Measurements from ENCODE around the gene PRELP. TPM values are rescaled to one million over a fixed set of nuclear protein-coding genes. Genes with fewer than 3 reads are reported as not detected.
"Not testable (repeated sequence)": the region's sequence is repeated elsewhere in the genome, so short reads cannot be mapped to it uniquely, and the experiment has no call there.

PRELP gene
- total RNA-seq, 1 experiment from 2014 or later: not detected

DNA sequence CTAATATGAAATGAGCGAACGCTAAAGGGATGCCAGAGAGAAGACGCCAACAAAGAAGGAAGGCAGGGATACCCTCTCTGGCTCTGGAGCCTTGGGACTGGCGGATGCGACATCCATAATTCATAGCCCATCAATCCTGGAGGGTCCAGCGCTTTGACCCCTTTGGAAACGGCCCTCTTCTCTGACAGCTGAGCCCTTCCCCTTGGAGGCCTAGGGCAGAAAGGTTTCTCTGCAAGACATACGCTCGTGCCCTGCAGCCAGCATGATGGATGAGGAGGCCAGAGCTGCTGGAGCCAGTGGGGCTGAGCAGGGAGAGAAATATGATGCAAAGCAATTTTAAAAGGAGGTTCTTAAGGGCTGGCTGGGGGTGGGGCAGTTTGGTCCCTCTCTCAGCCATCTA, 40.6 kb downstream of the PRELP start:
- in situ Hi-C loops (cut with HindIII; ENCODE audit: low pct_unique_long_range_greater_than_20kb, low sequenced_read_pairs): no loop called here
- no peak for DNase-seq (ENCODE audit: low read depth)

- no peak for DNase-seq (ENCODE audit: low read depth)
- in situ Hi-C loops (cut with HindIII; ENCODE audit: low pct_unique_long_range_greater_than_20kb, low sequenced_read_pairs): no loop called here
Measured at GRCh38 chr1:203516906-203517305, 41.3 kb downstream of the PRELP start.

DNA sequence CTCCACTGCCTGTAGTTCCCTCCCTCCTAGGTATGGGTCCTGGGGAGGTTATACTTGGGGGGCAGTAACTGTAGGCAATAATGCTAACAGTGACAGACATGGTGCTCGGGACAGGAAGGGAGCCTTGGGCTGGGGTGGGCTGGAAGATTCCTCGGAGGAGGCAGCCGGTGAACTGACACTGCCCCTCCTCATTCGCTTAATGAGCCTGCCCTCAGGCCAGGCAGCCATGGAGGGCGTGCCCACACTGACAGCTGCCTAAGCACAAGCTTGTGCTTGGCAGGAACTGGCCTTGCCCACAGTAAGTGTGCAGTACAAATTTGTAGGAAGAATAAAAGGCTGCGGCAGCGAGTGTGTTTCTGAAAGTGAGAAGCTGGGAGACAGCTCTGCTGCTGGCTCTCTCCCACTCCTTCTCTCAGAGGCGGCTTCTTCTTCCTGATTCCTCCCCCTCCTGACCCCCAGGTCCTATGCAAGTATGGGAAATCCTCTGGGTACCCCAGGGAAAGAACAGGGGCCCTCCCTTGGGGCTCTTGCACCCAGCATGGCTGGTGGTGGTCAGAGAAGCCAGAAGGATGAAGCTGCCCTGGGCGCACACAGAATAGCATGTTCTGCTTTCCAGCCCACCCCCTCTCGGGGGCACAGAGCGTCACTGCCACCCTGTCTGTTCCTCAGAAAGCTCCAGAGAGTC, 42.0 kb downstream of the PRELP start:
- in situ Hi-C loops (cut with HindIII; ENCODE audit: low pct_unique_long_range_greater_than_20kb, low sequenced_read_pairs): no loop called here
- DNase-seq (ENCODE audit: low read depth): no peak

- in situ Hi-C loops (cut with HindIII; ENCODE audit: low pct_unique_long_range_greater_than_20kb, low sequenced_read_pairs); DNase-seq (ENCODE audit: low read depth): not testable (repeated sequence)
Measured at GRCh38 chr1:203518139-203518538, 42.5 kb downstream of the PRELP start.

DNA sequence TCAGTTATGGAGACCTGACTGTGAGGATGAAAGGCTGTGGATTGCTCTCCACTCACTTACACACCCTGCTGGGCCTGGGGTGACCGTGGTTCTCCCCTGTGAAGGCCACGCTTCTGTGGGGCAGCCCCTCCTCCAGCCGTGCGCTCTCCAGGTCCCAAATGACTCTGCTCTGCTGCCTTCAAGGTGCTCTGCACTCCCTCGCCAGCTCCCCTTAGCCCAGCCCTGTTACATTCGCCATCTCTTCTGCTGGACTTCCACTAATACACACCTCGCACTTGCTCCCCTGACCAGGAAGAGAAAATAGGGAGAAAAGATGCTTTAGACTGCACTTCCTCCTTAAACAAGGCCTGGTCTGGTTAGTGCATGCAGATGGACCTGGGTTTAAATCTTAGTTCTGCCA, 42.9 kb downstream of the PRELP start:
- no peak for DNase-seq (ENCODE audit: low read depth)
- in situ Hi-C loops (cut with HindIII; ENCODE audit: low pct_unique_long_range_greater_than_20kb, low sequenced_read_pairs): no loop called here

DNA sequence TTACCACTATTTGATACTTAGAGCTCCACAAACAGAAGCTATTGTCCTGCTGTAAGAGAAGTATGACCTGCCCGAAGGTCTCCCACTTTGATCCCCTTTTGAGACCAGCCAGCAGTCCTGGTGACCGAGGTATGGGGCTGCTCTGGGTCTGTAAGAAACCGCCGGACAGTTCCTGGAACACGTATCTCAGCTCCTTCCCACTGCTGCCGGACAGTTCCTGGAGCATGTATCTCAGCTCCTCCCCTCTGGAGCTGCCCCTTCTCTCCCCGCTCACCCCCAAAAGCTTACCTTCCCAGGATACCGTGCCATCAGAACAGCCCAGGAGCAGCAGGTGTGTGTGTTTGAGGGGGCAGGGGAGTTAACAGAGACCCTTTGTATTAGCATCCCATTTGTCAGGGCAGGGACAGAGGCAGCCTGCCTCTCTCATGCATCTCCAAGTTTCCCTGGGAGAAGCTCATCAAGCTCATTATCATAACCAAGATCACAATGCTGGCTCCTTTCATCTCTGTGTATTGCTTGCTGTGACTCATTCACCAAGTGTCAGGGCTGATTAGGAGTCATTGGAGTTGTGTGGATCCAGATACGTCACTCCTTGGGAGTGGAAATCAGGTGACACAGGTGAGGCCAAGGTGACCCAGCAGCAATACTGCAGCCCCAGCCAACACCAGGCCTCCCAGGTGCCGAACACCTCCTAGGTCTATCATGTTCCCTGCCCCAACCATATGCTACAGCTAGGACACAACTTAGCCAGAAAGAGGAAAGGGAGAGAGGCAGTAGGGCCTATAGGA, 43.6 kb downstream of the PRELP start:
- in situ Hi-C loops (cut with HindIII; ENCODE audit: low pct_unique_long_range_greater_than_20kb, low sequenced_read_pairs): no loop called here
- DNase-seq (ENCODE audit: low read depth): no peak

GRCh38 chr1:203519896-203520295, 44.3 kb downstream of the PRELP start:
- in situ Hi-C loops (cut with HindIII; ENCODE audit: low pct_unique_long_range_greater_than_20kb, low sequenced_read_pairs): no loop called here
- DNase-seq (ENCODE audit: low read depth): no peak

GRCh38 chr1:203520315-203520714, 44.7 kb downstream of the PRELP start:
- in situ Hi-C loops (cut with HindIII; ENCODE audit: low pct_unique_long_range_greater_than_20kb, low sequenced_read_pairs): no loop called here
- no peak for DNase-seq (ENCODE audit: low read depth)

DNA sequence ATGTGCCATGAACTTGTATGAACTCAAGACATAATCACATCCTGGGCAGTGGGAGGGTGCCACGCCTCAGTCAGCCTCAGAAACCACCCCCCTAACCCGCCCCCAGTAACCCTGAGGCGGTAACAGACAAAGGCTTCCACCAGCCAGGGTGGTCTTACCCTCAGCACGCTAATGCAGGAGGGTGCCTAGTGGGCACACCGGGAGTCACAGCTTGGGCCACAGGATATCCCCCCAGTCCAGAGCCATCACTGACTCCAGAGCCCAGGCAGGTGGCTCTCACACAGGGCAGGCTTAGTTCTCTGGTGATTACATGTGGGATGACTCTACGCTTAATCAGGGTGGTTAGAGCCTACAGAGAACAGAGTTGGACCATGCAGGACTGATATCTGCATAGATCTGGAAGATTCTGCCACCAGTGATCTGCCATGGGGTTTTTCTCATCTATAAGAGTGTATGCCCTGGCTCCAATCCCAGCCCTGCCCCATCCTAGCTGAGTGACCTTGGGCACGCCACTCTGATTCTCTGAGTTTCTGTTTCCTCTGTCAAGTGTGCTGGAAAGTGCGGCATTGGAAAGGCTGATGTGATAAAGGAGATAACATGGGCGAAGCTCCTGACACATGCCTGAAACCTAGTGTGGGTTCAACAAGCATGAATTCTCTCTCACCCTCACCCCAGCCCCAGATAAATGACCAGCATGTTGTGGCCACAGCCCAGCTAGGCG, 45.6 kb downstream of the PRELP start:
- in situ Hi-C loops (cut with HindIII; ENCODE audit: low pct_unique_long_range_greater_than_20kb, low sequenced_read_pairs): no loop called here
- no peak for DNase-seq (ENCODE audit: low read depth)

- no peak for DNase-seq (ENCODE audit: low read depth)
- in situ Hi-C loops (cut with HindIII; ENCODE audit: low pct_unique_long_range_greater_than_20kb, low sequenced_read_pairs): no loop called here
Measured at GRCh38 chr1:203521812-203522211, 46.2 kb downstream of the PRELP start.

- no peak for DNase-seq (ENCODE audit: low read depth)
- in situ Hi-C loops (cut with HindIII; ENCODE audit: low pct_unique_long_range_greater_than_20kb, low sequenced_read_pairs): no loop called here
Measured at GRCh38 chr1:203522237-203522636, 46.6 kb downstream of the PRELP start.

GRCh38 chr1:203523667-203524066, 48.1 kb downstream of the PRELP start:
- no peak for DNase-seq (ENCODE audit: low read depth)
- in situ Hi-C loops (cut with HindIII; ENCODE audit: low pct_unique_long_range_greater_than_20kb, low sequenced_read_pairs): no loop called here

- in situ Hi-C loops (cut with HindIII; ENCODE audit: low pct_unique_long_range_greater_than_20kb, low sequenced_read_pairs): no loop called here
Measured at GRCh38 chr1:203524152-203524551, 48.5 kb downstream of the PRELP start.

GRCh38 chr1:203524824-203525223, 49.2 kb downstream of the PRELP start:
- DNase-seq (ENCODE audit: low read depth): no peak
- in situ Hi-C loops (cut with HindIII; ENCODE audit: low pct_unique_long_range_greater_than_20kb, low sequenced_read_pairs): no loop called here

More at GRCh38 chr1:203524152-203524551, 48.5 kb downstream of the PRELP start:
- DNase-seq (ENCODE audit: low read depth): no peak

- in situ Hi-C loops (cut with HindIII; ENCODE audit: low pct_unique_long_range_greater_than_20kb, low sequenced_read_pairs): no loop called here
- no peak for DNase-seq (ENCODE audit: low read depth)
Measured at GRCh38 chr1:203525685-203526084, 50.1 kb downstream of the PRELP start.

- DNase-seq (ENCODE audit: low read depth): no peak
- in situ Hi-C loops (cut with HindIII; ENCODE audit: low pct_unique_long_range_greater_than_20kb, low sequenced_read_pairs): no loop called here
Measured at GRCh38 chr1:203526130-203526529, 50.5 kb downstream of the PRELP start.

DNA sequence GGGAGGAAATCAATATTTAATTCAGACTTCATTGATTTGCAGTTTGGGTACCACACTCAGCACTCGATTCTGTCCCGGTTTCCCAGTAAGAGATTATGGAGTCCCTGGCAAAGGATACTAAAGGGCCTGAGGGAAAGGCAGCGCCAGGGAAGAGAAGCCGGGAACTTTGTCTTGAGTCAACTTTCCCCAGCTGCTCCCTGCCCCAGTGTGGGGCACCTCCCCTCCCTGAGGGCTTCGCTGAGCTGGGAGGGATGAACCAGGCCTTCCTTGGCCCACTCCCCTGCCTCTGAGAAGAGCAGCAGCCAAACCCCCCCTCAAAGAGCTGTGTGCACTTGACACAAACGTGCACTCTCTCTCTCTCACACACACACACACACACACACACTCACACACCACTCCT, 51.0 kb downstream of the PRELP start:
- DNase-seq (ENCODE audit: low read depth): no peak
- in situ Hi-C loops (cut with HindIII; ENCODE audit: low pct_unique_long_range_greater_than_20kb, low sequenced_read_pairs): no loop called here

- in situ Hi-C loops (cut with HindIII; ENCODE audit: low pct_unique_long_range_greater_than_20kb, low sequenced_read_pairs): no loop called here
Measured at GRCh38 chr1:203527013-203527412, 51.4 kb downstream of the PRELP start.

GRCh38 chr1:203528063-203528462, 52.5 kb downstream of the PRELP start:
- in situ Hi-C loops (cut with HindIII; ENCODE audit: low pct_unique_long_range_greater_than_20kb, low sequenced_read_pairs): no loop called here
- no peak for DNase-seq (ENCODE audit: low read depth)

More at GRCh38 chr1:203527013-203527412, 51.4 kb downstream of the PRELP start:
- DNase-seq (ENCODE audit: low read depth): no peak
